K562 (cell line): Measurements from ENCODE around the gene TTC22. TPM values are rescaled to one million over a fixed set of nuclear protein-coding genes. Genes with fewer than 3 reads are reported as not detected.
A peak's percentile ranks its signal among the peaks of the same experiment; 100 is the strongest.

Experiments
- ATAC-seq: fragments of 200-7000 bp; cut with Tn5 transposase; 3 replicates; pipeline ENCODE4 v1.9.1; 2020; ENCODE audit warnings: moderate library complexity
- BruUV-seq: library from RNA; stranded (reverse); fragments of 400-500 nt; replicated peaks from 2 replicates; lab custom pipeline; 2021; lab: Mats Ljungman, UMichigan
- CTCF ChIA-PET: fragments of 300-600 bp; formaldehyde crosslinking; extraction: SDS; loops from one replicate; lab custom pipeline; 2021; ENCODE audit warnings: low intra/inter-chr PET ratio; lab: Yijun Ruan, JAX
- POLR2A ChIA-PET: fragments of 300-600, 350-650 bp; sonication (Branson Sonifier 250); formaldehyde crosslinking; extraction: SDS; loops from one replicate; lab custom pipeline; 2021; ENCODE audit warnings: antibody characterized with exemption, inconsistent platforms; lab: Yijun Ruan, JAX
- DNase-seq, 4 experiments: peaks; one replicate each; pipeline versions ENCODE4 v3.0.0 to v3.0.0-alpha.2; 2011 to 2018; ENCODE audit warnings: low spot score in 3 of 4, mixed read lengths in 3 of 4; ENCODE audit errors: extremely low read depth in 1 of 4
- FAIRE-seq: peaks from 2 replicates; lab custom pipeline; 2011; peaks lifted over from hg19 to GRCh38; lab: Jason Lieb, UNC
- H2AFZ ChIP-seq: 2 replicates; pipeline ENCODE4 v1.6.0; 2011; ENCODE audit warnings: low read depth, low read length, control low read depth, inconsistent platforms
- H3K27ac ChIP-seq: fragments of 200-600 bp; 3 replicates; pipeline ENCODE4 v1.8.0; 2011; ENCODE audit warnings: low read depth, mild to moderate bottlenecking, control low read depth, inconsistent platforms, low read length, moderate library complexity, mixed read lengths; ENCODE audit errors: extremely low read depth
- H3K27me3 ChIP-seq, 2 experiments: fragments of 300-600 bp in 1 of 2; 2 replicates in 1 of 2; 3 replicates in 1 of 2; pipeline versions ENCODE4 v1.6.0 to v1.8.0; 2011; ENCODE audit warnings: inconsistent platforms in 2 of 2, low read length in 2 of 2, mild to moderate bottlenecking in 1 of 2, mixed read lengths in 1 of 2, moderate library complexity in 1 of 2; ENCODE audit not compliant: control insufficient read depth in 2 of 2, insufficient read depth in 2 of 2
- H3K36me3 ChIP-seq: fragments of 300-600 bp; 3 replicates; pipeline ENCODE4 v1.8.0; 2011; ENCODE audit warnings: mild to moderate bottlenecking, low read length, inconsistent platforms; ENCODE audit not compliant: control insufficient read depth, insufficient read depth
- H3K4me1 ChIP-seq, 2 experiments: fragments of 200-600 bp in 1 of 2; replicated peaks in 1 of 2; 2 replicates in 1 of 2; 3 replicates in 1 of 2; pipeline versions ENCODE4 v1.5.1 to v1.8.0; 2011; ENCODE audit warnings: inconsistent platforms in 2 of 2, low read length in 2 of 2, mild to moderate bottlenecking in 1 of 2, mixed read lengths in 1 of 2, moderate library complexity in 1 of 2; ENCODE audit not compliant: control insufficient read depth in 2 of 2, insufficient read depth in 2 of 2
- H3K4me2 ChIP-seq: 2 replicates; pipeline ENCODE4 v1.6.1; 2011; ENCODE audit warnings: low read length, control low read depth, inconsistent platforms, mixed read lengths; ENCODE audit not compliant: insufficient read depth
- H3K4me3 ChIP-seq: fragments of 200-600 bp; sonication (generic), shearing (Covaris generic); 2 replicates; pipeline ENCODE4 v1.5.1; 2016; ENCODE audit warnings: control low read depth, inconsistent platforms
- H3K79me2 ChIP-seq: fragments of 200-600 bp; 3 replicates; pipeline ENCODE4 v1.8.0; 2011; ENCODE audit warnings: low read length, inconsistent platforms; ENCODE audit not compliant: control insufficient read depth, insufficient read depth
- H3K9ac ChIP-seq, 2 experiments: 2 replicates each; pipeline versions ENCODE4 v1.6.0 to v1.6.1; 2011; ENCODE audit warnings: low read depth in 2 of 2, low read length in 2 of 2, control low read depth in 1 of 2, inconsistent platforms in 1 of 2, mild to moderate bottlenecking in 1 of 2, mixed read lengths in 1 of 2; ENCODE audit not compliant: insufficient read depth in 1 of 2
- H3K9me1 ChIP-seq: one replicate; pipeline ENCODE4 v1.6.0; 2011; ENCODE audit warnings: inconsistent platforms, mild to moderate bottlenecking, low read length, moderate library complexity; ENCODE audit not compliant: control insufficient read depth, insufficient read depth
- H3K9me3 ChIP-seq: replicated peaks from 2 replicates; pipeline ENCODE4 v1.5.1; 2011; ENCODE audit warnings: low read depth, low read length, inconsistent platforms; ENCODE audit not compliant: control insufficient read depth, insufficient read depth
- H4K20me1 ChIP-seq: replicated peaks from 2 replicates; pipeline ENCODE4 v1.6.1; 2011; ENCODE audit warnings: low read length, inconsistent platforms, mixed read lengths; ENCODE audit not compliant: control insufficient read depth, insufficient read depth
- CREB3L1 ChIP-seq: fragments of 450-650 bp; IDR thresholded peaks from 2 replicates; pipeline ENCODE4 v1.6.1; 2014; ENCODE audit warnings: low read depth, mild to moderate bottlenecking, moderate library complexity, borderline replicate concordance
- CTBP1 ChIP-seq: fragments of 450-650 bp; IDR thresholded peaks from 2 replicates; pipeline ENCODE4 v1.6.1; 2016; ENCODE audit warnings: borderline replicate concordance
- E2F5 ChIP-seq: sonication (generic); formaldehyde crosslinking; IDR thresholded peaks from 2 replicates; pipeline ENCODE4 v1.8.0; 2022; ENCODE audit warnings: mild to moderate bottlenecking, missing genetic modification reagents
- EHMT2 ChIP-seq: fragments of 450-650 bp; IDR thresholded peaks from 2 replicates; pipeline ENCODE4 v1.6.1; 2018; ENCODE audit warnings: antibody characterized with exemption
- KHSRP ChIP-seq: fragments of 450-650 bp; IDR thresholded peaks from 2 replicates; pipeline ENCODE4 v1.6.1; 2017
- KLF10 ChIP-seq: fragments of 250-450 bp; sonication (Bioruptor Pico); IDR thresholded peaks from 2 replicates; pipeline ENCODE4 v1.6.1; 2021; ENCODE audit warnings: matching md5 sums
- L3MBTL2 ChIP-seq: fragments of 450-650 bp; IDR thresholded peaks from 2 replicates; pipeline ENCODE4 v1.6.1; 2016; ENCODE audit warnings: mild to moderate bottlenecking, moderate library complexity
- PHF20 ChIP-seq: fragments of 450-650 bp; IDR thresholded peaks from 2 replicates; pipeline ENCODE4 v1.6.1; 2018; ENCODE audit not compliant: partially characterized antibody
- POLR2H ChIP-seq: IDR thresholded peaks from 2 replicates; pipeline ENCODE4 v1.6.1; 2016; ENCODE audit warnings: missing genetic modification characterization, low read depth, mild to moderate bottlenecking, control low read depth, missing compliant biosample characterization, moderate library complexity
- RCOR1 ChIP-seq, 2 experiments: IDR thresholded peaks; 2 replicates each; pipeline ENCODE4 v1.6.1; 2012; ENCODE audit warnings: low read depth in 2 of 2, low read length in 2 of 2, borderline replicate concordance in 1 of 2, improper control_type of control experiment in 1 of 2
- WGBS: fragments of 100-300 bp; shearing (Covaris generic); methylation state at CpG from one replicate; pipeline ENCODE4 v1.1.6; 2016; ENCODE audit warnings: low coverage, mixed read lengths; ENCODE audit not compliant: insufficient coverage; ENCODE audit errors: missing lambda C conversion rate; 5-methylcytosine and 5-hydroxymethylcytosine counted together
- in situ Hi-C: fragments of 300-500 bp; cut with MboI; formaldehyde crosslinking; loops from 4 replicates; pipeline ENCODE4 v1.15.0; 2018; ENCODE audit warnings: inconsistent platforms, mixed read lengths
- intact Hi-C: fragments of 100-400 bp; cut with micrococcal nuclease; formaldehyde crosslinking; loops from 2 replicates; pipeline ENCODE4 v1.14.2; 2022
- polyA plus RNA-seq, 8 experiments: library from polyadenylated mRNA; depleted of rRNA in 4 of 8; stranded (reverse) in 5 of 8; unstranded in 3 of 8; fragments of >200 nt; fragmentation: Nextera tagmentation in 2 of 8; fragmentation: Illumina TruSeq in 1 of 8; extraction: Ambion mirVana in 2 of 8; extraction: Trizol in 1 of 8; gene quantifications; 2 replicates each; pipeline versions ENCODE4 v1.2.1 to v1.2.3, GENCODE V29; 2011 to 2014; ENCODE audit warnings: inconsistent platforms in 1 of 8, missing spikeins in 1 of 8
- total RNA-seq, 7 experiments: library from RNA; depleted of rRNA in 6 of 7; stranded (reverse); fragments of >200 nt in 6 of 7; fragmentation: Illumina TruSeq in 2 of 7; extraction: Trizol in 2 of 7; gene quantifications; 2 replicates each; pipeline versions ENCODE4 v1.2.1 to v1.2.3, GENCODE V29; 2011 to 2021; ENCODE audit warnings: low replicate concordance in 1 of 7
- TF ChIP-seq, protein P1 (sequence below): fragments of 250-450 bp; sonication (Bioruptor Pico); IDR thresholded peaks from 2 replicates; pipeline ENCODE4 v1.8.0; 2022; ENCODE audit warnings: moderate library complexity, mild to moderate bottlenecking, inconsistent platforms
- TF ChIP-seq, protein P2 (sequence below): fragments of 250-450 bp; sonication (Bioruptor Pico); IDR thresholded peaks from 2 replicates; pipeline ENCODE4 v1.8.0; 2021; ENCODE audit warnings: borderline replicate concordance, mild to moderate bottlenecking, moderate library complexity; ENCODE audit not compliant: poor library complexity, severe bottlenecking

Gene TTC22
- total and polyA plus RNA-seq, 9 of the 15 experiments (the other 6 are each of a cell fraction or from before 2014, with no cell fraction given): 0.07 TPM; not detected in 8

DNA sequence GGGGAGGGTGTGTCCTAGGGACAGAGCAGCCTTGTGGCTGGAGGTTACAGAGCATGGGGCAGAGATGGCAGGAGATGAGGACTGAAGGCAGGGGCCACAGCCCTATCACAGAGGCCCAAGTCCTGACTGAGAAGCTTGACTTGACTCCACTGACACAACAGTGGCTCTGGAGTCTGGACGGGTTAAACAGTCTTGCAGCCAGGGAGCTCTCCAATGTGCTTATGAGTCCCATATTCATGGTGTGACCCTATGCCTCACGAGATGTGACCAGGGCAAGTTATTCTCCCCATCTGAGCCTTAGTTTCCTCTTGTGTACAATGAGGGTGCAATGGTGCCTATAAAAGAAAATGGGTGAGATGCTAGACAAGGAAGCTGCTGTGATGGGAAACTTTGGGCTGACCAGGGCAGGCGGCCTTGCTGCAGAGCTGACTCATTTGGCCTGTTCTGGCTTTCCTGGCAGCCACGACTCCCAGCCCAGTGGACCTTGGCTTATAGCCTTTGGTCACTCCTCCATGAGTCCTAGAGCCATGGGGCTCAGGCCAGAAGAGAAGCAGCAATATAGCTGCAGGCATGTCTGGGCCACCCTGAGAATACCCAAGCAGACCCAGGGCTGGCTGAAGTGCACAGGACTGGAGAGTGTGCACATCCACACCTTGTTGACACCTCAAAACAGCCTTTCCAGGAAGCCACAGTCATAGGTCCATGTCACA is 2.8 kb upstream of the TTC22 start:
- no TSS peak for BruUV-seq
- in situ Hi-C loops: no loop called here
- peaks cover 5 to 19% of the 10 kb centered on the region in 2 experiments; a peak in 2 of 5 replicates for H3K4me1 ChIP-seq
- no peak for TF ChIP-seq KHSRP
- TF ChIP-seq E2F5 (CRISPR knock-in tag): no peak
- no peak for TF ChIP-seq RCOR1 (IDR thresholded peaks at IDR 0.05; ENCODE audit: borderline replicate concordance in 1 of 2, low read depth in 2 of 2, low read length in 2 of 2)
- TF ChIP-seq, protein P1, sequence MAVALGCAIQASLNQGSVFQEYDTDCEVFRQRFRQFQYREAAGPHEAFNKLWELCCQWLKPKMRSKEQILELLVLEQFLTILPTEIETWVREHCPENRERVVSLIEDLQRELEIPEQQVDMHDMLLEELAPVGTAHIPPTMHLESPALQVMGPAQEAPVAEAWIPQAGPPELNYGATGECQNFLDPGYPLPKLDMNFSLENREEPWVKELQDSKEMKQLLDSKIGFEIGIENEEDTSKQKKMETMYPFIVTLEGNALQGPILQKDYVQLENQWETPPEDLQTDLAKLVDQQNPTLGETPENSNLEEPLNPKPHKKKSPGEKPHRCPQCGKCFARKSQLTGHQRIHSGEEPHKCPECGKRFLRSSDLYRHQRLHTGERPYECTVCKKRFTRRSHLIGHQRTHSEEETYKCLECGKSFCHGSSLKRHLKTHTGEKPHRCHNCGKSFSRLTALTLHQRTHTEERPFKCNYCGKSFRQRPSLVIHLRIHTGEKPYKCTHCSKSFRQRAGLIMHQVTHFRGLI (CRISPR knock-in tag): no peak
- TF ChIP-seq KLF10 (CRISPR knock-in tag): no peak
- no peak for TF ChIP-seq L3MBTL2
- TF ChIP-seq CREB3L1: no peak
- TF ChIP-seq CTBP1: no peak
- TF ChIP-seq EHMT2: 0 out of 2 replicates have a peak, but pooled peaks have one; percentile 31
- no peak for TF ChIP-seq PHF20
- TF ChIP-seq, protein P2, sequence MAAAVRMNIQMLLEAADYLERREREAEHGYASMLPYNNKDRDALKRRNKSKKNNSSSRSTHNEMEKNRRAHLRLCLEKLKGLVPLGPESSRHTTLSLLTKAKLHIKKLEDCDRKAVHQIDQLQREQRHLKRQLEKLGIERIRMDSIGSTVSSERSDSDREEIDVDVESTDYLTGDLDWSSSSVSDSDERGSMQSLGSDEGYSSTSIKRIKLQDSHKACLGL: no peak
- no peak for TF ChIP-seq POLR2H (tag)

More for the DNA sequence above, 2.8 kb upstream of the TTC22 start:
- ChIA-PET POLR2A (interaction anchor here (0.8 to 1.8 kb wide), 3 partner anchors 8 to 15 kb away, joined by 3 to 5 read pairs (median 3); no protein-coding TSS in a partner anchor), CTCF (no interaction called here)
- WGBS: 2% methylated on average over 4 of the region's 4 CpGs
- Histone ChIP-seq H3K9me1 (no peaks in the 10 kb centered on the region), H3K36me3 (no peaks in the 10 kb centered on the region), H4K20me1 (peaks cover 6% of the 10 kb centered on the region), H3K4me3 (no peak overlapping the region), H2AFZ (no peak overlapping the region), H3K4me2 (no peak overlapping the region), H3K9me3 (no peaks in the 10 kb centered on the region), H3K9ac (no peak overlapping the region), H3K27ac (no peak overlapping the region), H3K79me2 (no peaks in the 10 kb centered on the region), H3K27me3 (peaks cover 12 to 55% of the 10 kb centered on the region in 2 experiments; a peak in 4 of 5 replicates)
- intact Hi-C loops: no loop called here
- ATAC-seq (no peak), FAIRE-seq (no peak), DNase-seq (no peak)
